ENCODE measurements around the gene UNC13D.

DNA sequence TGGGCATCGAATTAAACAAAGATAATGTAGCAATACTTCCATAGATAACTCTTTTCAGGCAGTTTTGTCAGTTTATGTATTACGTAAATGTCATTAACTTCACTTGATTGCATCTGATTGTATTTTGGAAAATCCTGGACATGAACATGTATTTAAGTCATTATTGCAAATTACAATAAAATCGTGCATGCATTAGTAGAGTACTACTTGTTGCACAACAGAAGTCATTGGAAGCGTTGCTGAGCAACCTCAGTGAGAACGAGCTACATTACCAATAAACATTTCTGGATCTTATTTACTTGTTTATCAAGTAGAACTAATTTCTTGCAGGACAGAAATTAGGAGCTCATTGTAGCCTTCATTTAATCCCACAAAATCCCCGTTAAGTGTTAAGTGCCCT lies 53.0 kb downstream of the UNC13D start:
- TF ChIP-seq GATA2 (IDR thresholded peaks at IDR 0.05; ENCODE audit: low read depth, low read length) (no peak), GATA3 (IDR thresholded peaks at IDR 0.05; ENCODE audit: low read depth, low read length) (no peak)
